Suprapubic skin (tissue), 4 donors: ENCODE measurements around the gene COL4A6. TPM values are rescaled to one million over a fixed set of nuclear protein-coding genes. Genes with fewer than 3 reads are reported as not detected.

Source experiments
- DNase-seq, 2 donors: peaks; one replicate each; pipeline ENCODE4 v3.0.0-alpha.2; 2019; ENCODE audit warnings: low spot score in 2 of 2
- H3K27ac ChIP-seq: fragments of 200-600 bp; sonication (generic); one replicate; pipeline ENCODE4 v1.5.1; 2019
- H3K27me3 ChIP-seq: fragments of 200-600 bp; sonication (generic); one replicate; pipeline ENCODE4 v1.5.1; 2019
- H3K36me3 ChIP-seq: fragments of 200-600 bp; sonication (generic); one replicate; pipeline ENCODE4 v1.5.1; 2019
- H3K4me1 ChIP-seq: fragments of 200-600 bp; sonication (generic); one replicate; pipeline ENCODE4 v1.5.1; 2019
- H3K4me3 ChIP-seq: fragments of 200-600 bp; sonication (generic); one replicate; pipeline ENCODE4 v1.5.1; 2019; ENCODE audit warnings: mild to moderate bottlenecking
- H3K9me3 ChIP-seq: fragments of 200-600 bp; sonication (generic); one replicate; pipeline ENCODE4 v1.5.1; 2019
- EP300 ChIP-seq: sonication (generic); formaldehyde crosslinking; IDR thresholded peaks from one replicate; pipeline ENCODE4 v1.6.1; 2017; ENCODE audit warnings: antibody characterized with exemption
- POLR2A ChIP-seq, 2 donors: fragments of 450-650 bp; IDR thresholded peaks; one replicate each; pipeline ENCODE4 v1.6.1; 2017; ENCODE audit warnings: antibody characterized with exemption in 2 of 2, mild to moderate bottlenecking in 2 of 2, moderate library complexity in 2 of 2
- POLR2AphosphoS5 ChIP-seq, 3 donors: sonication (generic); formaldehyde crosslinking; IDR thresholded peaks; one replicate each; pipeline ENCODE4 v1.6.1; 2017; ENCODE audit warnings: antibody characterized with exemption in 3 of 3
- WGBS: methylation state at CpG from one replicate; pipeline ENCODE4 v1.1.5; 2018; 5-methylcytosine and 5-hydroxymethylcytosine counted together
- total RNA-seq, 4 donors: library from RNA; depleted of rRNA; stranded (reverse); fragments of >200 nt; gene quantifications; one replicate each; pipeline ENCODE4 v1.1.0, GENCODE V29; 2016
- TF ChIP-seq, protein P1 (sequence below), 2 donors: fragments of 200-600 bp in 1 of 2; fragments of 450-650 bp in 1 of 2; sonication (generic) in 1 of 2; IDR thresholded peaks; one replicate each; pipeline ENCODE4 v1.5.1; 2016 to 2019; ENCODE audit warnings: antibody characterized with exemption in 2 of 2, mild to moderate bottlenecking in 1 of 2, moderate library complexity in 1 of 2

Gene COL4A6
- total RNA-seq, 4 donors from 2014 or later: 14.9 to 20.7 (median 16.5) TPM

DNA sequence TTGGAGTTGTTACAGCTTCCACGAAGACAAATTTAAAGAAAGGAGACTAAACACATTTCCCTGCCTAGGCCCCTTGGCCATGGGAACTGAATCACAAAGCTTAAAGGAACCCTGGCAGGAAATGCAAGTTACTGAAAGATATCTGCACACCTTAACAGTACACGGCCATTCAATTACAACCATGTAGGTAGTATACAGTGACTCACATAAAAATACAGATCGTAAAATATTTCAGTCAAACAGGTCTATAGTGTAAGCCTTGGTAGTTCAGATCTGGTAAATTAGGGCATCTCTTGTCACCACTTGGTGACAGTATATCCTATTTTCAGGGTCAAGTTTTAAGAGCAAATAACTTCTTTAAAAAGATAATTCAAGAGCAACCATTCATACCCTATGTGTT, 234.7 kb downstream of the COL4A6 start:
- TF ChIP-seq, protein P1, sequence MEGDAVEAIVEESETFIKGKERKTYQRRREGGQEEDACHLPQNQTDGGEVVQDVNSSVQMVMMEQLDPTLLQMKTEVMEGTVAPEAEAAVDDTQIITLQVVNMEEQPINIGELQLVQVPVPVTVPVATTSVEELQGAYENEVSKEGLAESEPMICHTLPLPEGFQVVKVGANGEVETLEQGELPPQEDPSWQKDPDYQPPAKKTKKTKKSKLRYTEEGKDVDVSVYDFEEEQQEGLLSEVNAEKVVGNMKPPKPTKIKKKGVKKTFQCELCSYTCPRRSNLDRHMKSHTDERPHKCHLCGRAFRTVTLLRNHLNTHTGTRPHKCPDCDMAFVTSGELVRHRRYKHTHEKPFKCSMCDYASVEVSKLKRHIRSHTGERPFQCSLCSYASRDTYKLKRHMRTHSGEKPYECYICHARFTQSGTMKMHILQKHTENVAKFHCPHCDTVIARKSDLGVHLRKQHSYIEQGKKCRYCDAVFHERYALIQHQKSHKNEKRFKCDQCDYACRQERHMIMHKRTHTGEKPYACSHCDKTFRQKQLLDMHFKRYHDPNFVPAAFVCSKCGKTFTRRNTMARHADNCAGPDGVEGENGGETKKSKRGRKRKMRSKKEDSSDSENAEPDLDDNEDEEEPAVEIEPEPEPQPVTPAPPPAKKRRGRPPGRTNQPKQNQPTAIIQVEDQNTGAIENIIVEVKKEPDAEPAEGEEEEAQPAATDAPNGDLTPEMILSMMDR (IDR thresholded peaks at IDR 0.05): no peak
- TF ChIP-seq POLR2AphosphoS5 (IDR thresholded peaks at IDR 0.05): no peak
- Histone ChIP-seq H3K4me3 (no peak overlapping the region), H3K36me3 (no peaks in the 10 kb centered on the region), H3K9me3 (no peaks in the 10 kb centered on the region), H3K27ac (no peak overlapping the region), H3K27me3 (no peaks in the 10 kb centered on the region), H3K4me1 (no peaks in the 10 kb centered on the region)
- WGBS: 65% methylated on average over 3 of the region's 3 CpGs
- DNase-seq: no peak

DNA sequence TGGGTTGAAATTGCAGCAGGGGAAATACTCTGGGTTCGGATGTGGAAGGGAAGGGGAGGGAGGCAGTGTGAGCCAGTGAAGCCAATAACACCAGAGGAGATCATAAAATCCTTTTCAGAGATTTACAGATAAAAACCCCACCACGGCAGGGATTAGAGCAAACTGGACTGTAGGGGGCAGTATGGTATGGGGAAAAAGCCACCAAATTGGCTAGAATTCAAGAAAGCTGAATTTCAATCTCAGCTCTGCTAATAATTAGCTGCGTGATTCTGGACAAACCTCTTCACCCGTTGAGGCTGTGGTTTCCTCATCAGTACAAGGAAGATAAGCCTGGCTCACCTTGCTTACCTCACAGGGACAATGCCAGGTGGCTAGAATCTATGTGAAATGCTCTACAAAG, 238.5 kb downstream of the COL4A6 start:
- Histone ChIP-seq H3K27me3 (no peaks in the 10 kb centered on the region), H3K27ac (no peak overlapping the region), H3K36me3 (no peaks in the 10 kb centered on the region), H3K4me1 (no peaks in the 10 kb centered on the region), H3K4me3 (no peak overlapping the region), H3K9me3 (no peaks in the 10 kb centered on the region)
- WGBS: 3% methylated on average over 4 of the region's 4 CpGs
- DNase-seq: no peak
- no peak for TF ChIP-seq POLR2A (IDR thresholded peaks at IDR 0.05)
- TF ChIP-seq, protein P1 (IDR thresholded peaks at IDR 0.05): peak in 1 of 2 donors; percentile 14

DNA sequence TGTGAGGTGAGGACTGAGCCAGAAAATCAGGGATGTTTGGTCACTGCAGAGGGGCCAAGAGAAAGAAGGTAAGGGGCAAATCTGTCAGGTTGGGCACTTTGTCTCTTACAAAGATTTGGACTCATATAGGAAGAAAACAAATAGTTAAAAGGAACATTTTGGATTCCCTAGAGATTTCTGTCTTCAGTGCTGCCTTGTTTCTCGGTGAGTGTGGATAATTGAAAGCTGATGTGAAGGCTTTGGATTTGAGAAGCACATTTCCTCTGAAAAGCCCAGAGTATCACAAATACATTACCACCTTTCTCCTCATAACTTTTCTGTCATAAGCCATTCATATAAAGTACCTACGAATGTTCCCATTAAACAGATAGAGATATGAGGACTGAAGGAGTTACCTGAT, 239.2 kb downstream of the COL4A6 start:
- 63% methylated on average over 2 of the region's 2 CpGs for WGBS
- Histone ChIP-seq H3K27ac (peak overlapping the region; percentile 18), H3K4me1 (no peaks in the 10 kb centered on the region), H3K27me3 (no peaks in the 10 kb centered on the region), H3K4me3 (no peak overlapping the region), H3K36me3 (no peaks in the 10 kb centered on the region), H3K9me3 (no peaks in the 10 kb centered on the region)
- TF ChIP-seq POLR2A (IDR thresholded peaks at IDR 0.05) (no peak), EP300 (no peak), POLR2AphosphoS5 (IDR thresholded peaks at IDR 0.05) (no peak)
- TF ChIP-seq, protein P1 (IDR thresholded peaks at IDR 0.05): no peak
- DNase-seq: no peak

DNA sequence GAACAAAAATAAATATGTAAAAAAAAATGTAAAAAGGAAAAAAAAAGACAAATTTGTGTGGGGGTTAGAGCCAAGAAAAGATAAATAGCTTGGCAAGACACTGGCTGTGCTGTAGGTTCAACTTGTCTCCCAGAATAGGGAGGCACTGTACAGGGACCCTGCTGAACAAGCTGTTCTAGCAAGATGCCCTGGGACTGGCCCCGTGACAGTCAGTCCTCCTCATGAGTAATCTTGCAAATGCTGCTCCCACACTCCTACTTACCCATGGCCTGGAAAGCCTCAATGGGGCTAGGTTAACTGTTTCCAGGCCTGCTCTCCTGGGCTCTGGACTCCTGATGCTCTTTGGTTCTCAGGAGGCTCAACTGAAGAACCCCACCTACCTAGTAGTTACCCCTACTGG, 239.8 kb downstream of the COL4A6 start:
- Histone ChIP-seq H3K4me1 (no peaks in the 10 kb centered on the region), H3K9me3 (no peaks in the 10 kb centered on the region), H3K27me3 (no peaks in the 10 kb centered on the region), H3K4me3 (no peak overlapping the region), H3K36me3 (no peaks in the 10 kb centered on the region), H3K27ac (peak overlapping the region; percentile 18)
- TF ChIP-seq EP300 (no peak), POLR2AphosphoS5 (IDR thresholded peaks at IDR 0.05) (no peak), POLR2A (IDR thresholded peaks at IDR 0.05) (no peak)
- TF ChIP-seq, protein P1 (IDR thresholded peaks at IDR 0.05): no peak
- no peak for DNase-seq
- 61% methylated on average over 1 of the region's 1 CpG for WGBS

DNA sequence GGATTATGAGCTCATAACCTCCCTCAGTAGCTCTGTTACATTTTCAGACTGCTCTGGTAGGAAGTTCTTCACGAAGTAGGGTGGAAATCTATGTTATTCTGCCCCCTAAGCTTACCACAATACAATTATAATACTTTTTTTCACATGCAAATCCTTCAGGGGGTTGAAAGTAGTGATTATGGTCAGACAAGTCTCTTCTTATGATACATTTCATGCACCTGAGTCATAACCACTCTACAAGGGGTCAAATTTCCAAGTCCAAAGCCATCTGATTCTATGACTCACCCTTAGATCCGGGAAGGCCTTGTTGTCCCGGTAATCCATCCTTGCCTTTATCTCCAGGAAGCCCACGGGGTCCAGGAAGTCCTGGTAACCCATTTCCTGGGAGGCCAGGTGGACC, 251.4 kb downstream of the COL4A6 start:
- H3K4me3 ChIP-seq: no peak overlapping the region
- DNase-seq: no peak
- no peak overlapping the region for H3K27ac ChIP-seq
- no peaks in the 10 kb centered on the region for H3K27me3 ChIP-seq
- no peak for TF ChIP-seq POLR2A (IDR thresholded peaks at IDR 0.05)
- TF ChIP-seq, protein P1 (IDR thresholded peaks at IDR 0.05): no peak
- no peak for TF ChIP-seq POLR2AphosphoS5 (IDR thresholded peaks at IDR 0.05)
- no peak for TF ChIP-seq EP300
- H3K36me3 ChIP-seq: no peaks in the 10 kb centered on the region
- H3K4me1 ChIP-seq: no peaks in the 10 kb centered on the region
- H3K9me3 ChIP-seq: no peaks in the 10 kb centered on the region
- 57% methylated on average over 4 of the region's 4 CpGs for WGBS
